ENCODE data around the gene MLN.

The MLN gene

DNA sequence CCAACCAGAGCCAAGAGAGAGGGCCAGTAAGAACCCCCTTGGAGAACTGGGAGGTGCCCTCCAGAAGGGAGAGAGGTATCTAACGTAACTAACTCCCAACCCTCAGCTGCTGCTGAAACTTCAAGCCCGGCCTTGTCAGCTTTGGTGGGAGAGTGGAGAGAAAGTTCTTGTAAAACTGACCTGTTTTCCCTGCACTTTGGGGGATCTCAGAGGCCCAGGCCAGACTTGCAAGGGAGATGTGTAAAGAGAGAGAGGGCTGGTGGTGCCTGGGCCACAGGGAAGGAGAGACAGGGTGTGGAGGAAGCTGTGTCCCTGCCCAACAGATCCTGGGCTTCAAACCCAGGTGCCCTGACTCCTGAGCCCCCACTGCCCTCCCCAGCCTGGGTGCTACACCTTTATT lies 39.8 kb downstream of the MLN start:
- peaks cover 17% of the 10 kb centered on the region for H3K4me1 Mint-ChIP-seq
- no peak overlapping the region for H3K27ac Mint-ChIP-seq
- H3K9me3 Mint-ChIP-seq = no peaks in the 10 kb centered on the region
- DNase-seq (no peak), ATAC-seq (no peak)
- H3K27me3 Mint-ChIP-seq = peaks cover 39% of the 10 kb centered on the region
- no peak overlapping the region for H3K4me3 Mint-ChIP-seq

DNA sequence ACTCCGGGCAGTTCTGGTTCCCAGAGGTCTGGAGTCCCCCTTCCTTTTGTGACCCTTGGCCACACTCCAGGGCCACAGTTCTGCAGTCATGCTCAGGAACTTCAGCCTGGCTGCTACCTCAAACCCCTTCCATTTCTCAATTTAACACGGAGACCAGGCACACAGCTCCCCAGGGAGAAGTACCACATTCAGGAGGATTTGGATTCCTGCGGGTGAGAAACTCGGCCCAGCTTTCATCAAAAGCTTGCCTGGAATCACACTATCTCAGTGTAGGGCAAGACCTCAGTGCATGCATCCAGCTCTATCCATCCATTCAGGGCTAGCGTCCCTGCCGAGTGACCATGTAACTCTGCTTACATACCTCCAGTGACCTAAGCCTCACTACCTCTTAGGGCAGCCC lies 40.3 kb downstream of the MLN start:
- Mint-ChIP-seq H3K27ac (peak overlapping the region in 1 of 2 donors; percentile 79), H3K4me1 (peaks cover 14% of the 10 kb centered on the region), H3K27me3 (peaks cover 36% of the 10 kb centered on the region), H3K9me3 (no peaks in the 10 kb centered on the region), H3K4me3 (no peak overlapping the region)
- DNase-seq (no peak), ATAC-seq (no peak)

DNA sequence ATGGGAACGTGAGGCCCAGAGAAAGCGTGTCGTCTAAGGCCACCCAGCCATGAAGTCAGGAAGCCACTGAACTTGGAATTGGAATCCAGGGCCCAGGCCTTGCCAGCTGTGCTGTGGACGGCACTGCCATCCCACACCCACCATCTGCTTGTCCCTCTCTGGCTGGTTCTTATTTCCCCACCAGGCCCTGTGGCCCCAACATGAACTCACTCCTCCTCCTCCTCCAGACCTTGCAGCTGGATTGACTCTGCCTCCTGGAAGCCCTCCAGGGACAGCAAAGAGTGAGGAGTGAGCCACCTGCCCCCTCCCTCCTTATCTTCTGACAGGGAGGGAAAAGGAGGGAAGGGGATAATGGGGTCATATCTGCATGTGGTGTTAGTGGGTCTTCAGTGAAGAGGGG lies 41.1 kb downstream of the MLN start:
- peaks cover 30% of the 10 kb centered on the region for H3K27me3 Mint-ChIP-seq
- H3K4me3 Mint-ChIP-seq = no peak overlapping the region
- H3K9me3 Mint-ChIP-seq = no peaks in the 10 kb centered on the region
- H3K27ac Mint-ChIP-seq = no peak overlapping the region
- DNase-seq (no peak), ATAC-seq (no peak)
- H3K4me1 Mint-ChIP-seq = peaks cover 12% of the 10 kb centered on the region

DNA sequence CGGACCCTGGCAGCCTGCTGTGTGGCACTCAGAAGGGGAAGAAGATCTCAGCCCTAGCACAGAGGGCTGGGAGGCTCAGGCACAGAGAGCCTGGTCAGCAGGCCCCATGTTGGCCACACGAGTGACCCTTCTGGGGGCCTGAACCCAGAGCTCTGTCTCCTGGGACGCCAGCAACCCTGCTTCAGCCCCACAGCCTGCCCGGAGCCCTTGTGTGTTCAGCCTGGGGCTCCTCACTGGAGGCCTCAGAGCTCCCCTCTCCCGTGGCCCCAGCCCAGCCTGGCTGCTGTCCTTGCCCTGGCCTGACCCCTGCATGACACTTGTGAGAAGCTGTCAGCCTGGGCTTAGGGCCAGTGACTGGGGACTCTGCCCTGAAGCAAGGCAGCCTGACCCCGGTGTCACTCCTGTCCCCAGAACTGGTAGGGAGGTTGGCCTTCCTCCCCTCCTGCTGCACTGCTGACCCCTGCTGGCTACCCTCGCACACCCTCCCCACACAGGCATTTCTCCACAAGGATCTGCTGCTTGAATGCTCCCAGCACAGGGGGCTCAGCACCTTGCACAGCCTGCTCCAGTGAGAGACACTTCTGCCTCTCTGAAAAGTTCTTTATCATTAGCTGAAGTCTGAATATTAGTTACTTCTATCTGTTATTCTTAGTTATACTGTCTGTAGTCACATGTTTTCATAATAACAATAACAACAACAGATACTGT lies 41.7 kb downstream of the MLN start:
- DNase-seq (peak; percentile 33 to 50), ATAC-seq (peak; percentile 80)
- Mint-ChIP-seq H3K4me1 (peaks cover 12% of the 10 kb centered on the region), H3K4me3 (no peak overlapping the region), H3K27ac (no peak overlapping the region), H3K9me3 (no peaks in the 10 kb centered on the region), H3K27me3 (peaks cover 24% of the 10 kb centered on the region)

DNA sequence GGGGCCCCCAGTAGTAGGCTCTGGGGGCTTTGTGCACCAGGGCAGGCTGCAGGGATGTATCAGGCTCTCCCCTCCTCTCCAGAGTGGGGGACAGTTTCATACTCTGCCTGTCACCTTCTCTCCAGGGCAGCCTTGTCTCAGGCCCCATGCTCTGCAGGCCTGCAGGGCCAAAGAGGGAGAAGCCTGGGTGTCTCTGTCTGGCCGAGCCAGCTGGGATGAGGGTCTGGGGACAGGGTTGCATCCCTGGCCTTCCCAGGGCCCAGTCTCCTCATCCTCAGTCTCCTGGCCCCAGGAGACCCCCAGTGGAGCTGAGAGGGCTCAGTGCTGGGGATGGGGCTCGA lies 42.3 kb downstream of the MLN start:
- H3K27ac Mint-ChIP-seq = no peak overlapping the region
- ATAC-seq (no peak), DNase-seq (no peak)
- peaks cover 12% of the 10 kb centered on the region for H3K4me1 Mint-ChIP-seq
- H3K4me3 Mint-ChIP-seq = no peak overlapping the region
- H3K27me3 Mint-ChIP-seq = peaks cover 21% of the 10 kb centered on the region
- H3K9me3 Mint-ChIP-seq = no peaks in the 10 kb centered on the region

DNA sequence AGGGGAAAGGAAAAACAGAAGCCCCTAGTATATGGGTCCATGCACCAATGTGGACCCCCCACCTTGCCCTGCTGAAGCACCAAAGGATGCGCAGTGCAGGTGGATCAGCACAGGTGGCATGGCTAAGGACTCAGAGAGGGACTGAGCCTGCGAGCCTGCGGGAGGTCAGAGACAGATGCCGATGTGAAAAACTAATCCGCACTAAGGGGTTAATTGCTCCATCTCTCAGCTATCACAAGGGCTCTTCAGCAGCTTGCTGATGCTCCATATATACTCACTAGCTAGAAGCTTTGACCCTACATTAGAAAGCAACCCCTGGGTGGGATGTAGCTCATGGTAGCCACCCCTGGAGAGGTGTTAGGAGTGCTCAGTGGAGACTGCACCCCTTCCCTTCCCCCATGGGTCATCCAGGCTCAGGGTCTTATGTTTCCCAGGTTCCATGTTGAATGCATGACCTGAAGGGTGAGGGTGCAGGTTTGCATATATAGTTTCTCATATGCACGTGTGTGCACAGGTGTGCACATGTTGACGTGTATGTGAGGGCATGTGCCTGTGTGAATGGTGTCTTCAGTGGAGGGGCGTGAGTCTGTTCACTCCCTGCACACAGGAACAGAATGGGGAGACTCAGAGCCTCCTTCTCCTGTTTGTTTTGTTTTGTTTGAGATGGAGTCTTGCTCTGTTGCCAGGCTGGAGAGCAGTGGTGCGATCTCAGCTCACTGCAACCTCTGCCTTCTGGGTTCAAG lies 43.7 kb downstream of the MLN start:
- ATAC-seq = no peak
- Mint-ChIP-seq H3K4me1 (peaks cover 12% of the 10 kb centered on the region), H3K27me3 (peaks cover 8% of the 10 kb centered on the region), H3K4me3 (no peak overlapping the region), H3K9me3 (no peaks in the 10 kb centered on the region), H3K27ac (peak overlapping the region in 1 of 2 donors; percentile 60)
- no peak for DNase-seq

DNA sequence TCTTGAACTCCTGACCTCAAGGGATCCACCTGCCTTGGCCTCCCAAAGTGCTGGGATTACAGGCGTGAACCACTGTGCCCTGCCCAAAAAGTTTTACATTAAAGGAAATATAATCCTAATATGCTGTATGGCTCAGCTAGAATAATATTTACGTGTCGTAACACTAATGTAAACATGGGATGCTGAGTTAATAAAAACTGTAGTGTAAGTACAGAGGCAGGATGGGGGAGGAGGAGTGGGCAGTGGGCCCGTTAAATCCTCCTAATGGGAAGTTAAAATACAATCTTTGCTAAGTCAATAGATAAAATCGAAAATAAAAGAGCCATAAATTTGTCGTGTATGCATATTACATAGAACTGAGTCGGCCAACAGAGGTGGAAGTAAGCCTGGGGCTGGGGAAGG lies 45.0 kb downstream of the MLN start:
- no peak overlapping the region for H3K27ac Mint-ChIP-seq

DNA sequence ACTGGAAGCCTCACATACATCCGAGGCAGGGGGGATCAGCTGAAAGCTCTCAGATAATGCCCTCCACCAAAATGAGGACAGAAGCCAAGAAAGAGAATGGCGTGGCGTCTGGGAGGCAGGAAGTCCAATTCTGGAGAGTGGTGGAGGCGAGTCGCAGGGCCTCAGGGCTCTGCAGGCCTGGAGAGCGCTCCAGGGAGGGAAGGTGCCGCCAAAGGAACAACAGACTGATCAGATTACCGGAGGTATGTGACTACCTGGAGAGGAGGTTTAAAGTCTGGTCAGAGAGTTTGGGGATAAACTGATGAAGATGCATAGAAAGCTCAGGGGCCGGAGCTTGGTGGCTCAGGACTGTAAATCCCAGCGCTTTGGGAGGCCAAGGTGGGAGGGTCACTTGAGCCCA lies 45.9 kb downstream of the MLN start:
- DNase-seq = no peak
- Mint-ChIP-seq H3K27ac (no peak overlapping the region), H3K4me1 (peaks cover 12% of the 10 kb centered on the region), H3K9me3 (no peaks in the 10 kb centered on the region), H3K4me3 (no peak overlapping the region), H3K27me3 (no peaks in the 10 kb centered on the region)
- ATAC-seq = no peak

More for the DNA sequence above, 45.0 kb downstream of the MLN start:
- no peak for DNase-seq
- no peak overlapping the region for H3K4me3 Mint-ChIP-seq
- peaks cover 2% of the 10 kb centered on the region for H3K27me3 Mint-ChIP-seq
- H3K4me1 Mint-ChIP-seq = peaks cover 12% of the 10 kb centered on the region
- H3K9me3 Mint-ChIP-seq = no peaks in the 10 kb centered on the region
- no peak for ATAC-seq

DNA sequence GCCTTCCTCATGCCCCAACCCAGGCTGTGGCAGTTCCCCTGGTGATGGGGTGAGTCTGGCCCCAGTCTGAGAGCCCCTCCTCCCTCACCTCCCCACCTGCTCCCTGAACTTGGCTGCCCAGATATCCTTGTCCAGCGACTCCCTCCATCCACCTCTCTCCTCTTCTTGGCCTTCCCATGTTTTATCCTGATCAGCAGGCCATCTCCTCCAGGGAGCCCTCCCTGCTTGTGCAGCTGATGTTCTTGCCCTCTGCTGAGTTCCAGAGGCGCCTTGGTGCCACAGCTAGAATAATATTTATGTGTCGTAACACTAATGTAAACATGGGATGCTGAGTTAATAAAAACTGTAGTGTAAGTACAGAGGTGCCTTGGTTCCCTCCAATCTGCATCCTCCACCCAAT lies 46.7 kb downstream of the MLN start:
- H3K27me3 Mint-ChIP-seq = no peaks in the 10 kb centered on the region
- DNase-seq (no peak), ATAC-seq (no peak)
- H3K9me3 Mint-ChIP-seq = no peaks in the 10 kb centered on the region
- peak overlapping the region in 1 of 2 donors; percentile 52 for H3K27ac Mint-ChIP-seq
- no peak overlapping the region for H3K4me3 Mint-ChIP-seq
- H3K4me1 Mint-ChIP-seq = peaks cover 12% of the 10 kb centered on the region

DNA sequence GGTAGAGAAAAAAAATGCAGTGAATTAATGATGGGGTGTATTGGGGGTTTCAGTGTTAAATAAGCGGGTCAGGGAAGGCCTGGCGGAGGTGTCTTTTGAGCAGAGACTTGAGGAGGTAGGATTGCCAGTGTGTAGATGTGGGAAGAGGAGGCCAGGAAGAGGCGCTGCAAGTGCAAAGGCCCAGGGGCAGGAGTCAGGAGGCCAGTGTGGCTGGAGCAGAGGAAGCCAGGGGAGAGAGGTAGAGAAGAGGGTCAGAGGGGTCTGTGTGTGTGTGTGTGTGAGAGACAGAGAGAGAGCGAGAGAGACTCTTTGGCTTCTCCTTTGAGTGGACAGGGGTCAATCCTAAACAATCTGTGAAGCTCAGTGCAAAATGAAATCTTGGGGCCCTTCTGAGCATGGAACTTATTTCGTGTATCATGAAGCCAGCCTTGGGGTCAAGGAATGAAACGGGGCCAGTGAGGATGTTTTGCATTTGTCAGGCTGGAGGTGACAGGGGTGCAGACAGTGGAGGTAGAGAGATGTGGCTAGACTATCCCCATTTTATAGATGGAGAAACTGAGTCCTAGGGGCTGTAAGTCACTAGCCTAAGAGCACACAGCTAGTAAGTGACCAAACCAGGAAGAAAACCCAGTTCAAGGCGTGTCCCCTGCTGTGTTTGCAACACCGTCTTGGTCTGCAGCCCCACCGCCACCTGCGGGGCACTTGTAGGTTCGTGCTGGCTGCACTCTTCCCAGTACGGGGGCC lies 47.4 kb downstream of the MLN start:
- no peak for ATAC-seq
- no peak overlapping the region for H3K27ac Mint-ChIP-seq

DNA sequence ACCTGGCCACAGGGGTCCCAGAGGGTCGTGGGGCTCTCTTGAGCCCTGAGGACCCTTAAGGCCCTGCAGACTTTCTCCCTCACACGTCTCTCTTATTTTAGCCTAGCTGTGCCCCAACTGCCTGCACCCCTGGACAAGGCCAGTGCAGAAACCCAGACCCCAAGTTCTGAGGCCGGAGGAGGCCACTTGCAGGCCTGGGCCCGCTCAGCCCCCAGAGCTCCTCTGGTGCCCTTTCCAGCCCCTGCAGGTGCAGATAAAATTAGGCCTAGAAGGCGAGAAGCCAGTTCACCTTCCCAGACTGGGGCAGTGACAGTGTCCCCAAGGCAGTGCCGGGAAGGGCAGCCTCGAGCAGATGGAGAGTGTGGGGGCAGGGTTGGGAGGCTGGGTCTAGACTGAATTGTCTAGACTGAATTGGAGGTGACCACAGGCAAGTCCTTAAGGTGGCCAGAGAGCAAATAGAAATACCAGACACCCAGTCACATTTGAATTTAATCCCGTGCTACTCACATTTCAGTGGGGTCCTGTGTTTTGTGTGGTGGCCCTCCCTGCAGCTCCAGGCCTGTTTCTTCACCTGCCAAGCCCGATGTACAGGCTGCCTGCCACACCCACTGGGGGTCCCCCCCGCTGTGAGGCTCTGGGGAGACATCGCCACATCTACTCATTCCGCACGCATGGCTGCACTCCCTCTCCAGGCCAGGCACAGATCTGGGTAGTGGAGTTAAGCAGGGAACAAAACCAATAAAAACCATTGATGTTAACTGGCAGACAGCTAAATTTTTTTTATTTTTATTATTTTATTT lies 48.5 kb downstream of the MLN start:
- H3K9me3 Mint-ChIP-seq = no peaks in the 10 kb centered on the region
- ATAC-seq (no peak), DNase-seq (no peak)
- H3K27ac Mint-ChIP-seq = no peak overlapping the region
- H3K4me3 Mint-ChIP-seq = no peak overlapping the region
- no peaks in the 10 kb centered on the region for H3K4me1 Mint-ChIP-seq
- H3K27me3 Mint-ChIP-seq = no peaks in the 10 kb centered on the region

More for the DNA sequence above, 47.4 kb downstream of the MLN start:
- Mint-ChIP-seq H3K9me3 (no peaks in the 10 kb centered on the region), H3K27me3 (no peaks in the 10 kb centered on the region), H3K4me3 (no peak overlapping the region), H3K4me1 (peaks cover 11% of the 10 kb centered on the region)
- no peak for DNase-seq

DNA sequence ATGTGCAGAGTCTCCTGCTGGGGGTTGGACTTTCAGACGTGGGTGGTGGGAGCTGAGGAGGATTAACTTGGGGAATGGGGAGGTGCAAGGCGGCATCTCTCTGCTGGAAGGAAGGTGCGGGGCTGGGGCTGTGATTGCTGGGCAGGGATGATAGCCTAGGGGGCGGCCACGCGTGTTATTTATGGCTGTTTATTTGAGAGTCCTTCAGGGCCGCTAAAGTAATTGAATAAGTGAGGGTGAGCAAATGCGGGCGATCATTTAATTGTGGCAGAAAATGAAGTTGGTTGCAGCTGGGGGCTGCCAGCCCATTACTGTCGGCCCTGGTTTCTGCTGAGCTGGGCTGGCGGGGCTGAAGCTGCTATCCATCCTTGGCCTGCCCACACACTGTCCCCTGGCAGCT lies 49.6 kb downstream of the MLN start:
- H3K9me3 Mint-ChIP-seq = no peaks in the 10 kb centered on the region
- no peaks in the 10 kb centered on the region for H3K27me3 Mint-ChIP-seq
- no peak overlapping the region for H3K27ac Mint-ChIP-seq
- DNase-seq (no peak), ATAC-seq (no peak)
- H3K4me3 Mint-ChIP-seq = no peak overlapping the region
- H3K4me1 Mint-ChIP-seq = no peaks in the 10 kb centered on the region

DNA sequence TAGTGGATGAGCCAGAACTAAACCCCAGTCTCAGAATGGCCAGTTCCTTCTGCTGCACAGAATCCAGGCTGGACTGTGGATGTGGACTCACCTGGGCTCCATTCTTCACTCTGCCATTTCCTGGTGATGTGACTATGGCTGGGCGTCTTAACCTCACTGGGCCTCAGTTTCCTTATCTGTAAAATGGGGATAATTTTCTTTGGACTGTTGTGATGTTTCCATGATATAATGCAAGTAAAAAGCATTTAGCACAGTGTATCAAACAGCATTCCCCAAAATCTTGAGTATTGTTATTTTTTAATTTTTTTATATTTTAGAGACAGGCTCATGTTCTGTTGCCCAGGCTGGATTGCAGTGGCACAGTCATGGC lies 51.2 kb downstream of the MLN start:
- ATAC-seq (no peak), DNase-seq (no peak)
- Mint-ChIP-seq H3K27ac (no peak overlapping the region), H3K4me1 (no peaks in the 10 kb centered on the region), H3K27me3 (no peaks in the 10 kb centered on the region), H3K9me3 (no peaks in the 10 kb centered on the region), H3K4me3 (no peak overlapping the region)

DNA sequence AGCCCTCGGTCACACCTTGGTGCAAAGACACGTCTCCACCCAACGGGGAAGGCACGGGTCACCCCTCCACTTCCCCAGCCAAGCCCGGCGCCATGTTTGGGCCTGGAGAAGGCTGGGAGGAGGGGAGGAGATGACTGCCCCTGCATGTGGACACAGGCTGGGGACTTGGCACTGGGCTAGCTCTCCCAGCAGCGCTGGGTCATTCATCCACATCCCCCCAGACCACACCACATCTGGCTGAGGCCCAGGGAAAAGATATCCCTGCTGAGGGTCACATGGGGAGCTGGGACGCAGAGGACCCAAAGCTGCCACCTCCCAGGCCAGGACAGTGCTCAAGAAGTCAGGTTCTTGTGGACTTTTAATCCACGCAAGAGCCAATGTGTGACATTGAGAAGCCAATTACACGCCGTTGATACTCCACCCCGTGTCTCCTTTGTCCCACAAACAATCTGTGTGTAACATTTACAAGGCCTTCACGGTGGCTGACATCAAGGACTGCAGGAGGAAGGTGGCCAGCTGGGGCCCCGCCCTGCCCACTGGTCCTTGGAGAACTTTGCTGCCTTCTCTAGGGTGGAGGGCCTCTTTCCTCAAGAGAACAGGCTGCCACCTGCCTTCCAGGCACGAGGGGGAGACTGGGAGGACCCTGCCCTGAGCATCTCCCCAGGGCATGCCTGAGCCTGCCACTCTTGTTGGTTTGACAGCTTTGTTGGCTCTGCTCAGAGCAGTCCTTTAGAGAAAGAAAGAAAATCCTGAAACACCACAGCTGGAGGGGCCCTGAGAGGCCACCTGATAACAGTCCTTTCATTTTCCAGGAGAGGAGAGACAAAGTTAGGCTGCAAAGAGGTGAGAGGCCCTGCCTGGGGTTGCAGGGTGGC lies 51.8 kb downstream of the MLN start:
- ATAC-seq = no peak
- H3K27ac Mint-ChIP-seq = peak overlapping the region in 1 of 2 donors; percentile 15
- DNase-seq = no peak
- H3K4me3 Mint-ChIP-seq = no peak overlapping the region
- H3K27me3 Mint-ChIP-seq = no peaks in the 10 kb centered on the region
- no peaks in the 10 kb centered on the region for H3K9me3 Mint-ChIP-seq
- no peaks in the 10 kb centered on the region for H3K4me1 Mint-ChIP-seq
